Neural progenitor cell (in vitro differentiated cells): ENCODE results near the gene GHITM. TPM values are rescaled to one million over a fixed set of nuclear protein-coding genes. Genes with fewer than 3 reads are reported as not detected.

Experiments
- DNase-seq: peaks from one replicate; pipeline ENCODE4 v3.0.0-alpha.2; 2016; ENCODE audit warnings: low spot score
- H2AFZ ChIP-seq: fragments of 200-600 bp; sonication (generic); replicated peaks from 2 replicates; pipeline ENCODE4 v1.6.1; 2016; ENCODE audit warnings: antibody characterized with exemption
- H3F3A ChIP-seq: fragments of 200-600 bp; sonication (generic); 2 replicates; pipeline ENCODE4 v1.6.1; 2016; ENCODE audit warnings: antibody characterized with exemption, low read depth
- H3K27ac ChIP-seq: fragments of 200-600 bp; sonication (generic); 2 replicates; pipeline ENCODE4 v1.5.1; 2016; ENCODE audit warnings: mild to moderate bottlenecking
- H3K27me3 ChIP-seq: fragments of 200-600 bp; sonication (generic); 2 replicates; pipeline ENCODE4 v1.6.1; 2016; ENCODE audit warnings: mild to moderate bottlenecking, moderate library complexity
- H3K36me3 ChIP-seq: fragments of 200-600 bp; sonication (generic); 2 replicates; pipeline ENCODE4 v1.5.1; 2016
- H3K4me1 ChIP-seq: fragments of 200-600 bp; sonication (generic); 2 replicates; pipeline ENCODE4 v1.6.1; 2016; ENCODE audit warnings: mixed run types
- H3K4me2 ChIP-seq: fragments of 200-600 bp; sonication (generic); 2 replicates; pipeline ENCODE4 v1.6.1; 2016
- H3K4me3 ChIP-seq: fragments of 200-600 bp; sonication (generic); 2 replicates; pipeline ENCODE4 v1.5.1; 2016
- H3K79me2 ChIP-seq: fragments of 200-600 bp; sonication (generic); 2 replicates; pipeline ENCODE4 v1.6.1; 2016; ENCODE audit warnings: low read depth
- H3K9ac ChIP-seq: fragments of 200-600 bp; sonication (generic); 2 replicates; pipeline ENCODE4 v1.6.1; 2016
- H3K9me3 ChIP-seq: fragments of 200-600 bp; sonication (generic); 2 replicates; pipeline ENCODE4 v1.5.1; 2016; ENCODE audit warnings: low read depth
- H4K20me1 ChIP-seq: fragments of 200-600 bp; sonication (generic); 2 replicates; pipeline ENCODE4 v1.6.1; 2016; ENCODE audit warnings: low read depth
- H3K27ac Mint-ChIP-seq: 3 replicates; pipeline ENCODE4 v1.8.0; 2021; ENCODE audit warnings: mixed read lengths
- H3K27me3 Mint-ChIP-seq: 2 replicates; pipeline ENCODE4 v1.8.0; 2022; ENCODE audit warnings: low read depth, mild to moderate bottlenecking, inconsistent platforms, moderate library complexity, mixed read lengths; ENCODE audit not compliant: insufficient read depth
- H3K36me3 Mint-ChIP-seq: 3 replicates; pipeline ENCODE4 v1.8.0; 2021; ENCODE audit warnings: mixed read lengths
- H3K4me1 Mint-ChIP-seq: 3 replicates; pipeline ENCODE4 v1.8.0; 2021; ENCODE audit warnings: mixed read lengths
- H3K4me3 Mint-ChIP-seq: 3 replicates; pipeline ENCODE4 v1.8.0; 2021; ENCODE audit warnings: mild to moderate bottlenecking, moderate library complexity, mixed read lengths
- H3K9me3 Mint-ChIP-seq: 3 replicates; pipeline ENCODE4 v1.8.0; 2020; ENCODE audit warnings: mixed read lengths
- EZH2 ChIP-seq: fragments of 200-600 bp; sonication (generic); IDR thresholded peaks from 2 replicates; pipeline ENCODE4 v1.6.1; 2017; ENCODE audit warnings: antibody characterized with exemption, mild to moderate bottlenecking, moderate library complexity
- EZH2phosphoT487 ChIP-seq: fragments of 200-600 bp; sonication (generic); IDR thresholded peaks from 2 replicates; pipeline ENCODE4 v1.6.1; 2017; ENCODE audit warnings: antibody characterized with exemption
- total RNA-seq: library from RNA; depleted of rRNA; stranded (reverse); fragments of >200 nt; gene quantifications from 2 replicates; pipeline ENCODE4 v1.2.3, GENCODE V29; 2015; ENCODE audit warnings: low replicate concordance
- TF ChIP-seq, protein P1 (sequence below): fragments of 200-600 bp; sonication (generic); IDR thresholded peaks from 2 replicates; pipeline ENCODE4 v1.5.1; 2017; ENCODE audit warnings: antibody characterized with exemption, mild to moderate bottlenecking

Gene GHITM
- total RNA-seq, 1 donor from 2014 or later = 181 TPM

DNA sequence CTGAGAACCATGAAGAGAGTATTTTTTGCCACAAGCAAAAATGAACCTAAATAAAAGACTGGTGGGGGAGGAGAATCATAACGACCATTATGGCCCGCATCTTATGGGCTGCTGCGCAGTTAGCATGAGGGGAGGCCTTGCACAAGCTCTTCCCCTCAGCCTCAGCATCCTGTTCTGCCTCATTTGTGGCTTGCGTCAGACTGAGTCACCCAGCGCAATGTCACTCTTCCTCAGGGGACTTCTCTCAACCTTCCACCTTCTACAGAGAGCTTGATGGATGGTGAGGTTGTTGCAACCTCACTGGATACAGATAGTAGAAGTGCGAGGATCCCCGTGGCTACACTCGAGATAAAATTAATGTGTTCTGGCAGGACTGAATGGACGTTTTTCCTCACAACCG lies 17.5 kb downstream of the GHITM start:
- H3F3A ChIP-seq = no peaks in the 10 kb centered on the region
- H3K4me1 ChIP-seq = no peaks in the 10 kb centered on the region
- no peak overlapping the region for H3K4me3 ChIP-seq
- H3K9me3 Mint-ChIP-seq = no peaks in the 10 kb centered on the region
- no peak overlapping the region for H3K27ac Mint-ChIP-seq
- TF ChIP-seq, protein P1, sequence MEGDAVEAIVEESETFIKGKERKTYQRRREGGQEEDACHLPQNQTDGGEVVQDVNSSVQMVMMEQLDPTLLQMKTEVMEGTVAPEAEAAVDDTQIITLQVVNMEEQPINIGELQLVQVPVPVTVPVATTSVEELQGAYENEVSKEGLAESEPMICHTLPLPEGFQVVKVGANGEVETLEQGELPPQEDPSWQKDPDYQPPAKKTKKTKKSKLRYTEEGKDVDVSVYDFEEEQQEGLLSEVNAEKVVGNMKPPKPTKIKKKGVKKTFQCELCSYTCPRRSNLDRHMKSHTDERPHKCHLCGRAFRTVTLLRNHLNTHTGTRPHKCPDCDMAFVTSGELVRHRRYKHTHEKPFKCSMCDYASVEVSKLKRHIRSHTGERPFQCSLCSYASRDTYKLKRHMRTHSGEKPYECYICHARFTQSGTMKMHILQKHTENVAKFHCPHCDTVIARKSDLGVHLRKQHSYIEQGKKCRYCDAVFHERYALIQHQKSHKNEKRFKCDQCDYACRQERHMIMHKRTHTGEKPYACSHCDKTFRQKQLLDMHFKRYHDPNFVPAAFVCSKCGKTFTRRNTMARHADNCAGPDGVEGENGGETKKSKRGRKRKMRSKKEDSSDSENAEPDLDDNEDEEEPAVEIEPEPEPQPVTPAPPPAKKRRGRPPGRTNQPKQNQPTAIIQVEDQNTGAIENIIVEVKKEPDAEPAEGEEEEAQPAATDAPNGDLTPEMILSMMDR = no peak
- TF ChIP-seq EZH2 = no peak
- TF ChIP-seq EZH2phosphoT487 = no peak
- H3K9ac ChIP-seq = no peak overlapping the region
- no peak overlapping the region for H3K4me3 Mint-ChIP-seq
- peaks cover 9% of the 10 kb centered on the region for H3K36me3 ChIP-seq
- DNase-seq = no peak
- H3K9me3 ChIP-seq = no peaks in the 10 kb centered on the region
- H3K27me3 Mint-ChIP-seq = peaks cover 5% of the 10 kb centered on the region
- peaks cover 13% of the 10 kb centered on the region for H3K36me3 Mint-ChIP-seq
- no peak overlapping the region for H3K27ac ChIP-seq
- no peak overlapping the region for H3K4me2 ChIP-seq
- no peaks in the 10 kb centered on the region for H3K4me1 Mint-ChIP-seq
- H3K79me2 ChIP-seq = no peaks in the 10 kb centered on the region
- H4K20me1 ChIP-seq = no peaks in the 10 kb centered on the region
- no peaks in the 10 kb centered on the region for H3K27me3 ChIP-seq
- H2AFZ ChIP-seq = no peak overlapping the region

DNA sequence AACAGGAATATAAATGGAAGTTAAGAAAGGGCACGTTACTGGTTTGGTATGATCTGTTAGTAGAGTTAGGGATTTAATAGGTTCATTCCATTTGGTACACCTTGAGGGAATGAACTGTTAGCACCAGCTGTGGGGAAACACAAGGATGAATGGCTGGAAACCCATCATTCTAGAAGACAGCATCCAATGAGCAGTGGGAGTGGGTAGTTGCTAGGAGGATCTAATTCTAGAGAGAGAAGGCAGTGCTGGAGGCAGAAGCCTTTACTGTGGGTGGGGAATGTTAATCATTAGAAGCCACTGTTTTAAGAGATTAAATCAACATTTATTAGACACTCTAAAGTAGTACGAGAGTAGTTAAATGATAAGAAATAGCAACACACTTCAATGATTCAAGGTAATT lies 18.8 kb downstream of the GHITM start:
- no peaks in the 10 kb centered on the region for H3F3A ChIP-seq
- no peaks in the 10 kb centered on the region for H4K20me1 ChIP-seq
- no peaks in the 10 kb centered on the region for H3K27me3 ChIP-seq
- no peaks in the 10 kb centered on the region for H3K4me1 ChIP-seq
- H3K27ac ChIP-seq = no peak overlapping the region
- TF ChIP-seq EZH2 (no peak), EZH2phosphoT487 (no peak)
- TF ChIP-seq, protein P1 = no peak
- H3K9ac ChIP-seq = no peak overlapping the region
- no peaks in the 10 kb centered on the region for H3K9me3 ChIP-seq
- H3K9me3 Mint-ChIP-seq = no peaks in the 10 kb centered on the region
- H3K27ac Mint-ChIP-seq = no peak overlapping the region
- no peaks in the 10 kb centered on the region for H3K4me1 Mint-ChIP-seq
- H3K27me3 Mint-ChIP-seq = peaks cover 5% of the 10 kb centered on the region
- H3K4me3 ChIP-seq = no peak overlapping the region
- no peak overlapping the region for H3K4me3 Mint-ChIP-seq
- H3K79me2 ChIP-seq = no peaks in the 10 kb centered on the region
- DNase-seq = no peak
- H3K36me3 ChIP-seq = peaks cover 6% of the 10 kb centered on the region
- no peak overlapping the region for H2AFZ ChIP-seq
- peaks cover 9% of the 10 kb centered on the region for H3K36me3 Mint-ChIP-seq
- no peak overlapping the region for H3K4me2 ChIP-seq

DNA sequence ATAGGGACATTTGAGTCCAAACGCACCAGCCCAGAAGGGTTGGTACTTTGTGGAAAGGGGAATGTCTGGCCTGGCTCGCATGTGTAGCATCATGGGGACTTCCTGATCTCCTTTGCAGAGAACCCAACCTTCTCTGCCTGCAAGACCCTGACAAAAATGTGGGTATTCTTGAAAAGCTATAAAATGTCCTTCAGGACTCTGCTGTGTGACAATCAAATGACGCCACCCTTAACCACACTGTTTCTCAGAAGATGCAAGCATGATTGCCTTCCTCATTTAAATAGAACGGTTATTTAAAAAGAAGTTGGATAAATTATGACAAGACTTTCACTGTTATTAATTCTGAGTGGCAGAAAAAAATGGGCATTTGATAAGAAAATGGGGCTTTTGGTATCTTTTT lies 19.2 kb downstream of the GHITM start:
- no peak overlapping the region for H2AFZ ChIP-seq

More for the DNA sequence above, 19.2 kb downstream of the GHITM start:
- H3K79me2 ChIP-seq = no peaks in the 10 kb centered on the region
- H4K20me1 ChIP-seq = no peaks in the 10 kb centered on the region
- no peak overlapping the region for H3K9ac ChIP-seq
- no peaks in the 10 kb centered on the region for H3K4me1 ChIP-seq
- H3K4me3 ChIP-seq = no peak overlapping the region
- Mint-ChIP-seq H3K4me1 (no peaks in the 10 kb centered on the region), H3K27me3 (peaks cover 5% of the 10 kb centered on the region), H3K4me3 (no peak overlapping the region), H3K36me3 (peaks cover 7% of the 10 kb centered on the region), H3K27ac (no peak overlapping the region), H3K9me3 (no peaks in the 10 kb centered on the region)
- TF ChIP-seq EZH2phosphoT487 (no peak), EZH2 (no peak)
- TF ChIP-seq, protein P1 = no peak
- H3K36me3 ChIP-seq = peaks cover 1% of the 10 kb centered on the region
- H3K4me2 ChIP-seq = no peak overlapping the region
- no peak overlapping the region for H3K27ac ChIP-seq
- no peaks in the 10 kb centered on the region for H3F3A ChIP-seq
- no peaks in the 10 kb centered on the region for H3K9me3 ChIP-seq
- no peaks in the 10 kb centered on the region for H3K27me3 ChIP-seq
- no peak for DNase-seq
